ENCODE results near the gene DIPK1B. TPM values are rescaled to one million over a fixed set of nuclear protein-coding genes. Genes with fewer than 3 reads are reported as not detected.

The DIPK1B gene
- total and polyA plus RNA-seq, 2 experiments from 2014 or later = 162 to 188 TPM

- TF ChIP-seq CTCF (IDR thresholded peaks at IDR 0.05; ENCODE audit: low read depth, low read length) = no peak
- Histone ChIP-seq H3K27ac (peak overlapping the region; percentile 28), H3K4me3 (no peak overlapping the region), H3K4me1 (ENCODE audit: low read depth) (peaks cover 1% of the 10 kb centered on the region), H3K9me3 (ENCODE audit: low read depth) (no peaks in the 10 kb centered on the region), H3K36me3 (no peaks in the 10 kb centered on the region), H3K27me3 (no peaks in the 10 kb centered on the region)
- DNase-seq (ENCODE audit: low read depth in 1 of 2, low spot score in 1 of 2) = no peak
Measured at GRCh38 chr9:136672431-136673087, 39.8 kb upstream of the DIPK1B start.

- DNase-seq (ENCODE audit: low read depth in 1 of 2, low spot score in 1 of 2) = no peak
- Histone ChIP-seq H3K4me1 (ENCODE audit: low read depth) (no peaks in the 10 kb centered on the region), H3K27me3 (no peaks in the 10 kb centered on the region), H3K4me3 (no peak overlapping the region), H3K36me3 (no peaks in the 10 kb centered on the region), H3K9me3 (ENCODE audit: low read depth) (no peaks in the 10 kb centered on the region), H3K27ac (peak overlapping the region; percentile 28)
- TF ChIP-seq CTCF (IDR thresholded peaks at IDR 0.05; ENCODE audit: low read depth, low read length) = no peak
Measured at GRCh38 chr9:136673088-136673974, 39.0 kb upstream of the DIPK1B start.

GRCh38 chr9:136673975-136674785 lies 38.2 kb upstream of the DIPK1B start:
- H3K27ac ChIP-seq = no peak overlapping the region
- H3K9me3 ChIP-seq (ENCODE audit: low read depth) = no peaks in the 10 kb centered on the region
- no peak for TF ChIP-seq CTCF (IDR thresholded peaks at IDR 0.05; ENCODE audit: low read depth, low read length)
- no peaks in the 10 kb centered on the region for H3K27me3 ChIP-seq
- DNase-seq (ENCODE audit: low read depth in 1 of 2, low spot score in 1 of 2) = peak in 1 of 2 donors; percentile 29
- no peaks in the 10 kb centered on the region for H3K4me1 ChIP-seq (ENCODE audit: low read depth)
- H3K36me3 ChIP-seq = no peaks in the 10 kb centered on the region
- no peak overlapping the region for H3K4me3 ChIP-seq

- Histone ChIP-seq H3K36me3 (no peaks in the 10 kb centered on the region), H3K9me3 (ENCODE audit: low read depth) (no peaks in the 10 kb centered on the region), H3K27me3 (no peaks in the 10 kb centered on the region), H3K27ac (no peak overlapping the region), H3K4me3 (no peak overlapping the region), H3K4me1 (ENCODE audit: low read depth) (no peaks in the 10 kb centered on the region)
- TF ChIP-seq CTCF (IDR thresholded peaks at IDR 0.05; ENCODE audit: low read depth, low read length) = no peak
- DNase-seq (ENCODE audit: low read depth in 1 of 2, low spot score in 1 of 2) = peak; percentile 30 to 49
Measured at GRCh38 chr9:136674786-136675349, 37.5 kb upstream of the DIPK1B start.
